Measurements from ENCODE around the gene HEATR9.

HEATR9 gene

GRCh38 chr17:35841101-35841500 lies 27.6 kb downstream of the HEATR9 start:
- TF ChIP-seq CSDC2 (CRISPR knock-in tag; IDR thresholded peaks at IDR 0.05) (no peak), BACH2 (CRISPR knock-in tag; IDR thresholded peaks at IDR 0.05; ENCODE audit: borderline replicate concordance) (no peak), PPARA (CRISPR knock-in tag; IDR thresholded peaks at IDR 0.05; ENCODE audit: borderline replicate concordance) (no peak), OSR1 (CRISPR knock-in tag; IDR thresholded peaks at IDR 0.05) (no peak), TSHZ2 (CRISPR knock-in tag; IDR thresholded peaks at IDR 0.05) (no peak), TCF4 (CRISPR knock-in tag; IDR thresholded peaks at IDR 0.05; ENCODE audit: borderline replicate concordance) (no peak), SNAI2 (CRISPR knock-in tag; IDR thresholded peaks at IDR 0.05) (no peak), ZNF70 (CRISPR knock-in tag; IDR thresholded peaks at IDR 0.05) (no peak), CSRNP3 (CRISPR knock-in tag; IDR thresholded peaks at IDR 0.05) (no peak), ZFP3 (CRISPR knock-in tag; IDR thresholded peaks at IDR 0.05) (no peak), CREB5 (CRISPR knock-in tag; IDR thresholded peaks at IDR 0.05; ENCODE audit: low read depth) (no peak)
- ATAC-seq: no peak

GRCh38 chr17:35825206-35825605 lies 43.5 kb downstream of the HEATR9 start:
- TF ChIP-seq SNAI2 (CRISPR knock-in tag; IDR thresholded peaks at IDR 0.05): no peak
- TF ChIP-seq TSHZ2 (CRISPR knock-in tag; IDR thresholded peaks at IDR 0.05): no peak
- TF ChIP-seq CSDC2 (CRISPR knock-in tag; IDR thresholded peaks at IDR 0.05): no peak
- no peak for TF ChIP-seq TCF4 (CRISPR knock-in tag; IDR thresholded peaks at IDR 0.05; ENCODE audit: borderline replicate concordance)
- TF ChIP-seq ESRRG (CRISPR knock-in tag; IDR thresholded peaks at IDR 0.05): no peak
- no peak for TF ChIP-seq CSRNP3 (CRISPR knock-in tag; IDR thresholded peaks at IDR 0.05)
- TF ChIP-seq CREB5 (CRISPR knock-in tag; IDR thresholded peaks at IDR 0.05; ENCODE audit: low read depth): no peak
- TF ChIP-seq ARNTL (CRISPR knock-in tag; IDR thresholded peaks at IDR 0.05; ENCODE audit: borderline replicate concordance, low read depth): no peak
- no peak for TF ChIP-seq TOX (CRISPR knock-in tag; IDR thresholded peaks at IDR 0.05; ENCODE audit: borderline replicate concordance)
- TF ChIP-seq ZFP30 (CRISPR knock-in tag; IDR thresholded peaks at IDR 0.05): no peak
- TF ChIP-seq GLIS3 (CRISPR knock-in tag; IDR thresholded peaks at IDR 0.05): no peak
- no peak for ATAC-seq

GRCh38 chr17:35821308-35821707 lies 47.4 kb downstream of the HEATR9 start:
- TF ChIP-seq ISL1 (CRISPR knock-in tag; IDR thresholded peaks at IDR 0.05) (no peak), OSR1 (CRISPR knock-in tag; IDR thresholded peaks at IDR 0.05) (no peak)
- ATAC-seq: no peak
